ENCODE results near the gene ITSN1. TPM values are rescaled to one million over a fixed set of nuclear protein-coding genes. Genes with fewer than 3 reads are reported as not detected.
"Not testable (repeated sequence)": the region's sequence is repeated elsewhere in the genome, so short reads cannot be mapped to it uniquely, and the experiment has no call there.

ITSN1 gene
- polyA plus RNA-seq, 3 donors from 2014 or later: 0.50 to 0.57 TPM; not detected in 1

DNA sequence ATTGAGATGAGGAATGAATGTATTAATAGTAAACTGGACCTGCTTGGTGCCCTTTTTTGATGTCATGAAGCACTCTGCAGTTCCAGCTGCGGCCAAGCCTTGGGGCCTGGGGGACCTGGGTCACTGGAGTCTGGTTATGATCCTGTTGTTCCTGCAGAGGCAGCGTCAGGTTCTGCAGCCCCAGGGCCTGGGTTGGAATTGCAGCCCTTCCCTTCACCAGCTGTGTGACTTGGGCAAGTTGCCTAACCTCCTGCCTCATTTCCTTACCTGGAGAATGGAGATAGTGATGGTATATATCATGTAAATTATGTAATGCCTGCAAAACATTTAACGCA is 282.4 kb downstream of the ITSN1 start:
- DNase-seq: no peak
- H3K27ac Mint-ChIP-seq: peak overlapping the region in 3 of 6 donors; percentile 23 to 86 (median 65)
- H3K9me3 Mint-ChIP-seq: no peaks in the 10 kb centered on the region
- no peak overlapping the region for H3K4me3 Mint-ChIP-seq
- H3K27me3 Mint-ChIP-seq (ENCODE audit: low read depth in 3 of 3): no peaks in the 10 kb centered on the region
- peaks cover 11 to 15% of the 10 kb centered on the region in 2 donors for H3K4me1 Mint-ChIP-seq
- no peaks in the 10 kb centered on the region for H3K36me3 Mint-ChIP-seq

GRCh38 chr21:33926248-33926647 is 283.9 kb downstream of the ITSN1 start:
- not testable (repeated sequence) for H3K36me3 Mint-ChIP-seq; H3K27ac Mint-ChIP-seq; DNase-seq; H3K9me3 Mint-ChIP-seq; H3K27me3 Mint-ChIP-seq (ENCODE audit: low read depth in 3 of 3); H3K4me3 Mint-ChIP-seq
- peaks cover 12 to 17% of the 10 kb centered on the region in 2 donors for H3K4me1 Mint-ChIP-seq

DNA sequence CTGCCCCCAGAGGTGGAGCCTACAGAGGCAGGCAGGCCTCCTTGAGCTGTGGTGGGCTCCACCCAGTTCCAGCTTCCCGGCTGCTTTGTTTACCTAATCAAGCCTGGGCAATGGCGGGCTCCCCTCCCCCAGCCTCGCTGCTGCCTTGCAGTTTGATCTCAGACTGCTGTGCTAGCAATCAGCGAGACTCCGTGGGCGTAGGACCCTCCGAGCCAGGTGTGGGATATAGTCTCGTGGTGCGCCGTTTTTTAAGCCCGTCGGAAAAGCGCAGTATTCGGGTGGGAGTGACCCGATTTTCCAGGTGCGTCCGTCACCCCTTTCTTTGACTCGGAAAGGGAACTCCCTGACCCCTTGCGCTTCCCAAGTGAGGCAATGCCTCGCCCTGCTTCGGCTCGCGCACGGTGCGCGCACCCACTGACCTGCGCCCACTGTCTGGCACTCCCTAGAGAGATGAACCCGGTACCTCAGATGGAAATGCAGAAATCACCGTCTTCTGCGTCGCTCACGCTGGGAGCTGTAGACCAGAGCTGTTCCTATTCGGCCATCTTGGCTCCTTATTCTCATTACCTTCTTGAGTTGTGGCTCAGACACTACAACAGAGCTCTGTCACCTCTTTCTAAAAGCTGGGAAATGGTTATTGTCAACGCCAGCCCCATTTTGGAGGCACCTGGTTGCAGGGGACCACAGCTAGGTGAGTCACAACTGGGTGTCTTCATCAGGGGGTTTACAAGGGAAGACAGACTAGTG is 288.9 kb downstream of the ITSN1 start:
- H3K27me3 Mint-ChIP-seq (ENCODE audit: low read depth in 3 of 3); H3K9me3 Mint-ChIP-seq; H3K36me3 Mint-ChIP-seq; DNase-seq: not testable (repeated sequence)
- Mint-ChIP-seq H3K27ac (peak overlapping the region; percentile 93 to 98 (median 97)), H3K4me1 (peaks cover 28 to 38% of the 10 kb centered on the region in 2 donors), H3K4me3 (peak overlapping the region; percentile 90 to 95 (median 94))

DNA sequence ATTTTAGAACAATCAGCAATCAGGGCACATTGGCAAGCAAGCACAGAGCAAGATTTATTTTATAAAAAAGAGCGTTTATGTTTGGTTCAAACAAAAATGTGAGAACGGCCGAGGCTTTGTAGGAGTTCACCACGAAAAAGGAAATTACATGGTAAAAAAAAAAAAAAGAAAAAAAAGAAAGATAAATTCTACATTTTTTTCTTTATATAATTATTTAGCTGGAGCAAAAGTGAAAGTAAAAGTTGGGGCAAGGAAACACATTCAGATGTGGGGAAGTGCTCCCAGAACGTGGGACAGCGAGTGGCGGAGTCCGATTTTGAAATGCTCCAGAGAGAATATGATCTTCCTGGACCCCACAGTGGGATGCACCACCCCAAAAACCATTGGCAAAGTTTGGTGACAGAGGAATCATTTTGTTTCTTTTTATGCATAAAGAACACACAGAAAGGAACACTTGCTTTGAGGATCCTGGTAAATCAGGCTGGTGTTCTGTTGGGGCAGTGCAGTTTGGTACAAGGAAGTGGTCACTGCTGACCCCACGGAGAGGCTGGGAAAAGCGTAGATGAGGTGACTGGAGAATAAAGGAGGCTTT is 289.6 kb downstream of the ITSN1 start:
- peak; percentile 55 to 60 (median 59) for DNase-seq
- Mint-ChIP-seq H3K4me1 (peaks cover 34 to 44% of the 10 kb centered on the region in 2 donors), H3K27ac (peak overlapping the region; percentile 93 to 98 (median 97)), H3K9me3 (no peaks in the 10 kb centered on the region), H3K27me3 (ENCODE audit: low read depth in 3 of 3) (peaks cover 3 to 8% (median 5%) of the 10 kb centered on the region in 3 donors), H3K4me3 (peak overlapping the region; percentile 90 to 95 (median 94)), H3K36me3 (peaks cover 0 to 3% (median 0%) of the 10 kb centered on the region in 3 donors)

- peaks cover 42 to 53% of the 10 kb centered on the region in 2 donors for H3K4me1 Mint-ChIP-seq
- no peak for DNase-seq
- H3K27me3 Mint-ChIP-seq (ENCODE audit: low read depth in 3 of 3): peaks cover 3 to 8% (median 5%) of the 10 kb centered on the region in 3 donors
- H3K9me3 Mint-ChIP-seq: no peaks in the 10 kb centered on the region
- H3K4me3 Mint-ChIP-seq: peak overlapping the region; percentile 90 to 95 (median 94)
- H3K27ac Mint-ChIP-seq: peak overlapping the region; percentile 93 to 98 (median 97)
- peaks cover 0 to 3% (median 0%) of the 10 kb centered on the region in 3 donors for H3K36me3 Mint-ChIP-seq
Observed at GRCh38 chr21:33932731-33933130, 290.4 kb downstream of the ITSN1 start.

GRCh38 chr21:33936301-33937038 is 294.2 kb downstream of the ITSN1 start:
- peaks cover 51 to 59% of the 10 kb centered on the region in 2 donors for H3K4me1 Mint-ChIP-seq
- peaks cover 0 to 2% (median 0%) of the 10 kb centered on the region in 3 donors for H3K36me3 Mint-ChIP-seq
- peak overlapping the region; percentile 61 to 93 (median 83) for H3K27ac Mint-ChIP-seq
- H3K27me3 Mint-ChIP-seq (ENCODE audit: low read depth in 3 of 3): peaks cover 2 to 10% (median 5%) of the 10 kb centered on the region in 3 donors
- H3K4me3 Mint-ChIP-seq: peak overlapping the region; percentile 40 to 71 (median 46)
- no peaks in the 10 kb centered on the region for H3K9me3 Mint-ChIP-seq
- peak; percentile 27 to 50 (median 49) for DNase-seq

DNA sequence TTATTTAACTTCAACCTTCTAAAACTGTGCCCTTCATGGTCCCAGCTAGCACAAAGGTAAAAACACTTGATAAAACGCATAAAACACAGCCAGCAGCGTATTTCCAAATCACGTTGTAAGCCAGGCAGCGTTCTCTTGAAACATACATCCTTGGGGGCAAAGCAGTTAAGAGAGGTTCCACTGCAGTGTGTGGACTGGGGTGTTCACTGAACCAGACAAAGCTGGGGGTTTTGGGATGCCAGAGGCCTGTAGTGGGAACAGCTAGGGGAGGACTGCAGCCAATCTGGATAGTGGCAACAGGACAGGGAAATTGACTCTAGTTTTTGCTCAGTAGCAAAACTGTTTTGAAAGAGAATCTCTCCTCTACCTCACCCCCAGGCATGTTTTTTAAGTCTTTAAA is 294.8 kb downstream of the ITSN1 start:
- DNase-seq: no peak
- H3K36me3 Mint-ChIP-seq: no peaks in the 10 kb centered on the region
- H3K9me3 Mint-ChIP-seq: no peaks in the 10 kb centered on the region
- peak overlapping the region in 4 of 5 donors; percentile 40 to 71 (median 56) for H3K4me3 Mint-ChIP-seq
- H3K27me3 Mint-ChIP-seq (ENCODE audit: low read depth in 3 of 3): peaks cover 0 to 7% (median 5%) of the 10 kb centered on the region in 3 donors
- peaks cover 44 to 53% of the 10 kb centered on the region in 2 donors for H3K4me1 Mint-ChIP-seq
- H3K27ac Mint-ChIP-seq: peak overlapping the region in 5 of 6 donors; percentile 77 to 93 (median 87)

DNA sequence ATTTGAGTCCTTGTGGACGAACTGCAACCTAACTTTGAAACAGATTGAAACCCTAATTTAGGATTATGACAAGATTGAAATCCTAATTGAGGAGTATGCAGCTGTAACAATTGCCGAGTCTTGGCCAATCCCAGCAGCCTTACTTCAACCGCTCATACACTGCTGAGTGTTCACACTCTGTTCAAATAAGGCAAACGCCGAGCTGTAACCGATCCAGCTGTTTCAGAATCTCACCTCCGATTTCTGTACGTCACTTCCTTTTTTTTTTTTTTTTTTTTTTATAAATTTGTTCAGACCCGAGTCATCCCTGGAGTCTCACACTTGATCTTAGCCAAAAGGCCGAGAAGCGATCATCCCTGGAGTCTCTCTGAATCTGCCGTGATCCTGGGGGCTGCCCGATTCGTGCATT is 295.6 kb downstream of the ITSN1 start:
- Mint-ChIP-seq H3K36me3 (no peaks in the 10 kb centered on the region), H3K4me1 (peaks cover 36 to 45% of the 10 kb centered on the region in 2 donors), H3K27ac (peak overlapping the region in 4 of 6 donors; percentile 53 to 93 (median 87)), H3K9me3 (no peaks in the 10 kb centered on the region), H3K4me3 (peak overlapping the region in 1 of 5 donors; percentile 70), H3K27me3 (ENCODE audit: low read depth in 3 of 3) (peaks cover 0 to 3% (median 0%) of the 10 kb centered on the region in 3 donors)
- peak in 1 of 3 donors; percentile 56 for DNase-seq

- Mint-ChIP-seq H3K9me3 (no peaks in the 10 kb centered on the region), H3K4me1 (peaks cover 34 to 42% of the 10 kb centered on the region in 2 donors), H3K27me3 (ENCODE audit: low read depth in 3 of 3) (peaks cover 0 to 3% (median 0%) of the 10 kb centered on the region in 3 donors), H3K27ac (peak overlapping the region in 4 of 6 donors; percentile 81 to 93 (median 87)), H3K36me3 (no peaks in the 10 kb centered on the region), H3K4me3 (peak overlapping the region in 1 of 5 donors; percentile 70)
- no peak for DNase-seq
Observed at GRCh38 chr21:33938381-33938780, 296.1 kb downstream of the ITSN1 start.

DNA sequence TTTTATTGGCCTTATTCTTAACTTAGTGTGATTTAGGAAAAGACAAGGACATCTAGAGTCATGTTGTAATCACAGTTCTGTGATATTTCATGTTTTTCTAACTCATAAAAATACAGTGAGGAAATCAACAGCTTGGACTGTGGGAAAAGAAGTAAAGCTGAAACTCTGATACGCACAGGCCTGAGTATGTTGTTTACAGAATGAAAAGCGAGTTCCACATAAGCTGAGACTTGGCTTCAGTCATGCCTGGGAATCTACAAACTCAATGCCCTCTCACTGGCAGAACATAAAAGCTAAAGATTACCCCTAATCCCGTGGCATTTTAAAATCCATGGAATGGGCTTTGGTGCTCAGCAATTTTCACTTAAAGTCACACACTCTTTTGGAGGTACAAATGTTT is 296.9 kb downstream of the ITSN1 start:
- peak overlapping the region in 2 of 6 donors; percentile 30 to 87 for H3K27ac Mint-ChIP-seq
- peaks cover 34 to 43% of the 10 kb centered on the region in 2 donors for H3K4me1 Mint-ChIP-seq
- H3K36me3 Mint-ChIP-seq: no peaks in the 10 kb centered on the region
- peaks cover 0 to 3% (median 0%) of the 10 kb centered on the region in 3 donors for H3K27me3 Mint-ChIP-seq (ENCODE audit: low read depth in 3 of 3)
- H3K9me3 Mint-ChIP-seq: no peaks in the 10 kb centered on the region
- H3K4me3 Mint-ChIP-seq: no peak overlapping the region
- DNase-seq: no peak

DNA sequence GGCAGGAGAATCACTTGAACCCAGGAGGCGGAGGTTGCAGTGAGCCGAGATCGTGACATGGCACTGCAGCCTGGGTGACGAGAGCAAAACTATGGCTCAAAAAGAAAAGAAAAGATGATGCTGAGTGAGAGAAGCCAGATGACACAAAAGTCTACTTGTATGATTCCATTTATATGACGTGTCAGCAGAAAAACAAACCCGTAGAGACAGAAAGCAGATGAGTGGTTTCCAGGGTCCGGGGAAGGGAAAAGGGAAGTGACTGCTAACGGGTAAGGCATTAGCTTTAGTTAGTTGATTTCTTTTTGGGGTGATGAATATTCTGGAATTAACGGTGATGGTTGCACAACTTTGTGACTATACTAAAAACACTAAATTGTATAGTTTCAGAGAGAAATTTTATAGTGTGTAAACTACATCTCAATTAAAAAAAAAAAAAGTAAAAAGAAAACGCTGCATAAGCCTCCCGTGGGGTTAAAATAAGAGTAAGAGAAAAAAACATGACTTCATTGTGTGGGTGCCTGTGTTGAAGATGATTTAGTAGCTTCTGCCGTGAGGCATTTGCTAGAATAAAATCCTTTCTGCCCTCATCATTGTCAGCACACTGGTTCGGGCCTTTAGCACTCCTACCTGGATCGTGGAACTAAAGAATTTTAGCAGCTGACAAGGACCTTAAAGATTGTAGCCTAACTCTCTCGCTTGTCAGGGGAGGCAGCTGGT is 298.0 kb downstream of the ITSN1 start:
- Mint-ChIP-seq H3K9me3 (no peaks in the 10 kb centered on the region), H3K27ac (peak overlapping the region in 3 of 6 donors; percentile 12 to 57 (median 27)), H3K27me3 (ENCODE audit: low read depth in 3 of 3) (peaks cover 0 to 3% (median 0%) of the 10 kb centered on the region in 3 donors), H3K4me3 (no peak overlapping the region), H3K36me3 (no peaks in the 10 kb centered on the region), H3K4me1 (peaks cover 39 to 46% of the 10 kb centered on the region in 2 donors)
- DNase-seq: no peak

- no peak for DNase-seq
- Mint-ChIP-seq H3K36me3 (no peaks in the 10 kb centered on the region), H3K27ac (peak overlapping the region in 4 of 6 donors; percentile 38 to 74 (median 50)), H3K4me1 (peaks cover 40 to 44% of the 10 kb centered on the region in 2 donors), H3K4me3 (no peak overlapping the region), H3K27me3 (ENCODE audit: low read depth in 3 of 3) (peaks cover 0 to 3% (median 0%) of the 10 kb centered on the region in 3 donors), H3K9me3 (no peaks in the 10 kb centered on the region)
Observed at GRCh38 chr21:33940881-33941245, 298.6 kb downstream of the ITSN1 start.

DNA sequence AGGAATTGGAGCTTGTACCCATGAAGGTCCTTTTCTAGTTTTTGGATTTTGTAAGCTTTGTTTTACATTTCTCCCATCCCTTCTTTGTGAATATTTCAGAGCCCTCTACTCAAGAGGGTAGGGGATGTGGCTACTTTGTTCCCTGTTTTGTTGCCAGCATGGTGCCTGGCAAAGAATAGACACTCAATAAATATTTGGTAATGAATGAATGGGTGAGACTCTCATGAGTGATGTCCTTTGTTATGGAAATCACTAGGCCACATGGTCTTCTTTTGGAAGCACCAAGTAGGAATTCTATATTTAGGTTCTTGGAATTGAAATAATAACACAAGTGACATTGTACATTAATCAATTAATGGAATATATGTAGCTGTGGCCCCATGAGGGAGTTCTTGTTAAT is 300.1 kb downstream of the ITSN1 start:
- peak overlapping the region in 1 of 6 donors; percentile 59 for H3K27ac Mint-ChIP-seq
- no peaks in the 10 kb centered on the region for H3K36me3 Mint-ChIP-seq
- DNase-seq: no peak
- no peaks in the 10 kb centered on the region for H3K9me3 Mint-ChIP-seq
- no peak overlapping the region for H3K4me3 Mint-ChIP-seq
- H3K27me3 Mint-ChIP-seq (ENCODE audit: low read depth in 3 of 3): peaks cover 0 to 3% (median 0%) of the 10 kb centered on the region in 3 donors
- peaks cover 40 to 44% of the 10 kb centered on the region in 2 donors for H3K4me1 Mint-ChIP-seq
